Measurements from ENCODE around the gene ZNF638.

ZNF638 gene

GRCh38 chr2:71455741-71456569, 124.4 kb downstream of the ZNF638 start:
- no peak for DNase-seq

- DNase-seq = no peak
Observed at GRCh38 chr2:71456617-71457016, 125.0 kb downstream of the ZNF638 start.

- DNase-seq = no peak
Observed at GRCh38 chr2:71457123-71457915, 125.7 kb downstream of the ZNF638 start.

GRCh38 chr2:71457923-71458322, 126.3 kb downstream of the ZNF638 start:
- DNase-seq = no peak

GRCh38 chr2:71458413-71459083, 127.0 kb downstream of the ZNF638 start:
- DNase-seq = no peak

- no peak for DNase-seq
Observed at GRCh38 chr2:71459084-71459431, 127.5 kb downstream of the ZNF638 start.

- DNase-seq = no peak
Observed at GRCh38 chr2:71460056-71460455, 128.5 kb downstream of the ZNF638 start.

- peak; percentile 32 to 64 for DNase-seq
Observed at GRCh38 chr2:71460595-71461303, 129.2 kb downstream of the ZNF638 start.

GRCh38 chr2:71461304-71461671, 129.7 kb downstream of the ZNF638 start:
- DNase-seq = no peak

- DNase-seq = no peak
Observed at GRCh38 chr2:71462056-71462605, 130.5 kb downstream of the ZNF638 start.

- DNase-seq = no peak
Observed at GRCh38 chr2:71462641-71463341, 131.2 kb downstream of the ZNF638 start.

- no peak for DNase-seq
Observed at GRCh38 chr2:71463342-71463654, 131.7 kb downstream of the ZNF638 start.

- DNase-seq = no peak
Observed at GRCh38 chr2:71464389-71464788, 132.8 kb downstream of the ZNF638 start.

- no peak for DNase-seq
Observed at GRCh38 chr2:71465356-71465755, 133.8 kb downstream of the ZNF638 start.

GRCh38 chr2:71465961-71466300, 134.3 kb downstream of the ZNF638 start:
- no peak for DNase-seq

GRCh38 chr2:71466301-71467179, 135.0 kb downstream of the ZNF638 start:
- peak; percentile 21 to 35 for DNase-seq

- no peak for DNase-seq
Observed at GRCh38 chr2:71467180-71467815, 135.7 kb downstream of the ZNF638 start.

- no peak for DNase-seq
Observed at GRCh38 chr2:71468279-71469015, 136.9 kb downstream of the ZNF638 start.

Data from inflammatory macrophage (primary cell).